ENCODE results near the gene CHD2. TPM values are rescaled to one million over a fixed set of nuclear protein-coding genes. Genes with fewer than 3 reads are reported as not detected.

The CHD2 gene
- total and polyA plus RNA-seq, 10 of the 15 experiments (the other 5 are each of a cell fraction or from before 2014, with no cell fraction given): 38.1 to 94.7 (median 63.3) TPM

GRCh38 chr15:93045191-93045785 lies 145.2 kb downstream of the CHD2 start:
- in situ Hi-C loops (cut with MboI): loop anchor here (25.0 kb wide), 1 partner anchor 1267 kb away; no protein-coding TSS in a partner anchor
- no peak for FAIRE-seq
- SMC1A ChIA-PET (ENCODE audit: uncharacterized antibody, unreplicated experiment): no interaction called here
- Histone ChIP-seq H3K9ac (ENCODE audit: control insufficient read depth, insufficient read depth, low read length) (no peak overlapping the region), H3K79me2 (ENCODE audit: control insufficient read depth, insufficient read depth, low read length) (no peaks in the 10 kb centered on the region), H3K36me3 (ENCODE audit: control insufficient read depth in 2 of 2, insufficient read depth in 2 of 2, low read length in 1 of 2) (no peaks in the 10 kb centered on the region), H3K27ac (ENCODE audit: control insufficient read depth, insufficient read depth) (no peak overlapping the region), H3K4me1 (ENCODE audit: control insufficient read depth, insufficient read depth, low read length) (no peaks in the 10 kb centered on the region), H3K4me2 (ENCODE audit: control insufficient read depth, insufficient read depth) (no peak overlapping the region), H3K4me3 (no peak overlapping the region), H3K27me3 (replicated peaks in 1 of 2; ENCODE audit: control insufficient read depth in 2 of 2, insufficient read depth in 2 of 2, low read length in 1 of 2) (no peaks in the 10 kb centered on the region), H4K20me1 (ENCODE audit: control insufficient read depth, insufficient read depth) (no peaks in the 10 kb centered on the region), H2AFZ (ENCODE audit: control insufficient read depth, low read depth, low read length) (no peak overlapping the region), H3K9me3 (replicated peaks; ENCODE audit: control insufficient read depth, insufficient read depth, low read length) (no peaks in the 10 kb centered on the region)
- POLR2A ChIA-PET: no interaction called here
- 67% methylated on average over 27 of the region's 27 CpGs for WGBS (ENCODE audit: insufficient coverage, insufficient replicate concordance, low lambda C conversion rate, missing lambda C conversion rate)
- no TSS peak for BruUV-seq (replicated peaks)
- ATAC-seq: no peak
- no peak for TF ChIP-seq EGR1 (IDR thresholded peaks at IDR 0.05; ENCODE audit: borderline replicate concordance in 1 of 2, low read depth in 2 of 2, low read length in 2 of 2)
- no peak for TF ChIP-seq HDAC6 (IDR thresholded peaks at IDR 0.05; ENCODE audit: unreplicated experiment)
- no peak for TF ChIP-seq SPI1 (IDR thresholded peaks at IDR 0.05; ENCODE audit: borderline replicate concordance, insufficient read depth, low read depth, low read length)
- CTCF ChIA-PET: interaction anchor here (0.5 kb wide), 1 partner anchor 10 kb away, joined by 3 read pairs; no protein-coding TSS in a partner anchor
- intact Hi-C loops (cut with micrococcal nuclease; ENCODE audit: unreplicated experiment): no loop called here
- RAD21 ChIA-PET (ENCODE audit: unreplicated experiment): no interaction called here
- DNase-seq (ENCODE audit: low read depth, low spot score): no peak

GRCh38 chr15:93046120-93046519 lies 146.0 kb downstream of the CHD2 start:
- Histone ChIP-seq H3K9ac (ENCODE audit: control insufficient read depth, insufficient read depth, low read length) (no peak overlapping the region), H3K27ac (ENCODE audit: control insufficient read depth, insufficient read depth) (no peak overlapping the region), H3K9me3 (replicated peaks; ENCODE audit: control insufficient read depth, insufficient read depth, low read length) (no peaks in the 10 kb centered on the region), H3K4me3 (no peak overlapping the region), H3K4me1 (ENCODE audit: control insufficient read depth, insufficient read depth, low read length) (no peaks in the 10 kb centered on the region), H3K79me2 (ENCODE audit: control insufficient read depth, insufficient read depth, low read length) (no peaks in the 10 kb centered on the region), H3K36me3 (ENCODE audit: control insufficient read depth in 2 of 2, insufficient read depth in 2 of 2, low read length in 1 of 2) (no peaks in the 10 kb centered on the region), H2AFZ (ENCODE audit: control insufficient read depth, low read depth, low read length) (no peak overlapping the region), H3K4me2 (ENCODE audit: control insufficient read depth, insufficient read depth) (no peak overlapping the region), H4K20me1 (ENCODE audit: control insufficient read depth, insufficient read depth) (no peaks in the 10 kb centered on the region), H3K27me3 (replicated peaks in 1 of 2; ENCODE audit: control insufficient read depth in 2 of 2, insufficient read depth in 2 of 2, low read length in 1 of 2) (no peaks in the 10 kb centered on the region)
- ChIA-PET POLR2A (no interaction called here), RAD21 (ENCODE audit: unreplicated experiment) (no interaction called here), SMC1A (ENCODE audit: uncharacterized antibody, unreplicated experiment) (no interaction called here), CTCF (interaction anchor here (1.5 kb wide), 1 partner anchor 14 kb away, joined by 3 read pairs; no protein-coding TSS in a partner anchor)
- intact Hi-C loops (cut with micrococcal nuclease; ENCODE audit: unreplicated experiment): no loop called here
- no peak for FAIRE-seq
- in situ Hi-C loops (cut with MboI): loop anchor here (25.0 kb wide), 1 partner anchor 1266 kb away; no protein-coding TSS in a partner anchor
- no peak for DNase-seq (ENCODE audit: low read depth, low spot score)
- no peak for ATAC-seq
- TF ChIP-seq ETV6 (conservative IDR thresholded peaks at IDR 0.05 in 1 of 2, IDR thresholded peaks at IDR 0.05 in 1 of 2; ENCODE audit: borderline replicate concordance in 1 of 2, low read depth in 1 of 2) (no peak), NBN (IDR thresholded peaks at IDR 0.05) (no peak), CBX5 (IDR thresholded peaks at IDR 0.05; ENCODE audit: low read depth) (no peak), ELK1 (IDR thresholded peaks at IDR 0.05; ENCODE audit: low read depth, low read length) (no peak)
- no TSS peak for BruUV-seq (replicated peaks)
- 16% methylated on average over 4 of the region's 4 CpGs for WGBS (ENCODE audit: insufficient coverage, insufficient replicate concordance, low lambda C conversion rate, missing lambda C conversion rate)

All from GM12878 (cell line).